Activated gamma-delta T cell treated with Interleukin-2 at 50 U/mL for 16 hours (primary cell): ENCODE data around the gene ZNF718.
"Not testable (repeated sequence)": the region's sequence is repeated elsewhere in the genome, so short reads cannot be mapped to it uniquely, and the experiment has no call there.

Source experiments
- DNase-seq: peaks from one replicate; pipeline ENCODE4 v3.0.0-alpha.2; 2020

ZNF718 gene

GRCh38 chr4:161496-162284 is 37.4 kb downstream of the ZNF718 start:
- DNase-seq: no peak

- not testable (repeated sequence) for DNase-seq
Measured at GRCh38 chr4:169640-170039, 45.3 kb downstream of the ZNF718 start.

GRCh38 chr4:171318-171717 is 47.0 kb downstream of the ZNF718 start:
- not testable (repeated sequence) for DNase-seq

GRCh38 chr4:173666-174314 is 49.5 kb downstream of the ZNF718 start:
- no peak for DNase-seq

GRCh38 chr4:175986-176385 is 51.7 kb downstream of the ZNF718 start:
- DNase-seq: no peak

GRCh38 chr4:176995-177394 is 52.7 kb downstream of the ZNF718 start:
- no peak for DNase-seq

GRCh38 chr4:182225-182624 is 57.9 kb downstream of the ZNF718 start:
- DNase-seq: not testable (repeated sequence)

- DNase-seq: no peak
Measured at GRCh38 chr4:188091-188490, 63.8 kb downstream of the ZNF718 start.

- DNase-seq: not testable (repeated sequence)
Measured at GRCh38 chr4:195159-195558, 70.9 kb downstream of the ZNF718 start.

GRCh38 chr4:200936-201335 is 76.6 kb downstream of the ZNF718 start:
- DNase-seq: no peak

GRCh38 chr4:202822-203221 is 78.5 kb downstream of the ZNF718 start:
- DNase-seq: not testable (repeated sequence)

- DNase-seq: no peak
Measured at GRCh38 chr4:205097-205756, 80.9 kb downstream of the ZNF718 start.

- DNase-seq: no peak
Measured at GRCh38 chr4:206054-206453, 81.8 kb downstream of the ZNF718 start.

- DNase-seq: not testable (repeated sequence)
Measured at GRCh38 chr4:208416-209096, 84.3 kb downstream of the ZNF718 start.

GRCh38 chr4:211033-211511 is 86.8 kb downstream of the ZNF718 start:
- no peak for DNase-seq

- no peak for DNase-seq
Measured at GRCh38 chr4:212438-213188, 88.3 kb downstream of the ZNF718 start.

- not testable (repeated sequence) for DNase-seq
Measured at GRCh38 chr4:213189-213535, 88.9 kb downstream of the ZNF718 start.
